GM18498 (cell line): ENCODE results near the gene PDE1C.

ENCODE experiments used
- ATAC-seq: cut with Tn5 transposase; IDR thresholded peaks from one replicate; pipeline ENCODE4 v1.9.1; 2021; ENCODE audit warnings: mild to moderate bottlenecking, moderate library complexity; ENCODE audit not compliant: unreplicated experiment

The PDE1C gene

GRCh38 chr7:31729195-31729804, 340.9 kb downstream of the PDE1C start:
- ATAC-seq, result no peak

- no peak for ATAC-seq
Measured at GRCh38 chr7:31724696-31725095, 345.5 kb downstream of the PDE1C start.

- no peak for ATAC-seq
Measured at GRCh38 chr7:31720366-31720765, 349.8 kb downstream of the PDE1C start.

GRCh38 chr7:31716355-31716754, 353.9 kb downstream of the PDE1C start:
- ATAC-seq, result no peak

GRCh38 chr7:31710171-31710570, 360.0 kb downstream of the PDE1C start:
- ATAC-seq, result no peak

- no peak for ATAC-seq
Measured at GRCh38 chr7:31707089-31707488, 363.1 kb downstream of the PDE1C start.

GRCh38 chr7:31705377-31705776, 364.8 kb downstream of the PDE1C start:
- ATAC-seq, result no peak

GRCh38 chr7:31702354-31702753, 367.9 kb downstream of the PDE1C start:
- ATAC-seq, result no peak
